Transverse colon (tissue), 4 donors: ENCODE measurements around the gene UBASH3A. TPM values are rescaled to one million over a fixed set of nuclear protein-coding genes. Genes with fewer than 3 reads are reported as not detected.

Experiments
- DNase-seq: peaks from one replicate; pipeline ENCODE4 v3.0.0-alpha.2; 2019
- H3K27ac ChIP-seq, 4 donors: fragments of 200-600 bp; sonication (generic); 2 replicates each; pipeline ENCODE4 v1.5.1; 2016 to 2018; ENCODE audit warnings: inconsistent platforms in 4 of 4
- H3K27me3 ChIP-seq: fragments of 200-600 bp; sonication (generic); 2 replicates; pipeline ENCODE4 v1.5.1; 2017; ENCODE audit warnings: inconsistent platforms
- H3K36me3 ChIP-seq, 4 donors: fragments of 200-600 bp; sonication (generic); 2 replicates each; pipeline ENCODE4 v1.5.1; 2017 to 2019; ENCODE audit warnings: inconsistent platforms in 4 of 4
- H3K4me1 ChIP-seq, 4 donors: fragments of 200-600 bp; sonication (generic); 2 replicates each; pipeline ENCODE4 v1.5.1; 2017 to 2020; ENCODE audit warnings: inconsistent platforms in 4 of 4
- H3K4me3 ChIP-seq, 4 donors: fragments of 200-600 bp; sonication (generic); 1 replicate in 1 of 4; 2 replicates in 3 of 4; pipeline versions ENCODE4 v1.5.1 to v1.6.1; 2017 to 2019; ENCODE audit warnings: inconsistent platforms in 4 of 4
- H3K9me3 ChIP-seq, 2 donors: fragments of 200-600 bp; sonication (generic); 2 replicates each; pipeline ENCODE4 v1.5.1; 2017 to 2019; ENCODE audit warnings: inconsistent platforms in 2 of 2
- EP300 ChIP-seq: sonication (generic); formaldehyde crosslinking; IDR thresholded peaks from one replicate; pipeline ENCODE4 v1.6.1; 2017; ENCODE audit warnings: antibody characterized with exemption, low read depth
- POLR2A ChIP-seq: fragments of 450-650 bp; IDR thresholded peaks from one replicate; pipeline ENCODE4 v1.6.1; 2016; ENCODE audit warnings: antibody characterized with exemption, mild to moderate bottlenecking, moderate library complexity
- POLR2AphosphoS5 ChIP-seq, 3 donors: sonication (generic); formaldehyde crosslinking; IDR thresholded peaks; one replicate each; pipeline ENCODE4 v1.6.1; 2016; ENCODE audit warnings: antibody characterized with exemption in 3 of 3
- WGBS, 2 donors: methylation state at CpG; one replicate each; pipeline ENCODE4 v1.1.5; 2018; ENCODE audit warnings: low coverage in 1 of 2; 5-methylcytosine and 5-hydroxymethylcytosine counted together
- in situ Hi-C, 4 donors: fragments of 200-750 bp; cut with MboI; loops; one replicate each; pipeline versions ENCODE4 v1.15.0 to v1.15.1; 2017; ENCODE audit warnings: low sequenced_read_pairs in 3 of 4, low pct_ligation_motif_present in 1 of 4, low pct_unique_long_range_greater_than_20kb in 1 of 4
- intact Hi-C: fragments of 100-400 bp; cut with DNase I; formaldehyde crosslinking; loops from one replicate; pipeline ENCODE4 v1.15.1; 2023; ENCODE audit warnings: low total_unique reads
- total RNA-seq, 4 donors: library from RNA; depleted of rRNA; stranded (reverse); fragments of >200 nt; gene quantifications; one replicate each; pipeline ENCODE4 v1.1.0, GENCODE V29; 2016
- TF ChIP-seq, protein P1 (sequence below), 5 experiments: fragments of 200-600 bp in 3 of 5; fragments of 450-650 bp in 2 of 5; sonication (generic) in 3 of 5; IDR thresholded peaks; 1 replicate in 2 of 5; 2 replicates in 3 of 5; pipeline ENCODE4 v1.5.1; 2016 to 2017; ENCODE audit warnings: antibody characterized with exemption in 5 of 5, inconsistent platforms in 3 of 5, mild to moderate bottlenecking in 2 of 5, moderate library complexity in 1 of 5

UBASH3A gene
- total RNA-seq, 4 donors from 2014 or later, result 0.37 to 3.0 (median 0.82) TPM; not detected in 1

DNA sequence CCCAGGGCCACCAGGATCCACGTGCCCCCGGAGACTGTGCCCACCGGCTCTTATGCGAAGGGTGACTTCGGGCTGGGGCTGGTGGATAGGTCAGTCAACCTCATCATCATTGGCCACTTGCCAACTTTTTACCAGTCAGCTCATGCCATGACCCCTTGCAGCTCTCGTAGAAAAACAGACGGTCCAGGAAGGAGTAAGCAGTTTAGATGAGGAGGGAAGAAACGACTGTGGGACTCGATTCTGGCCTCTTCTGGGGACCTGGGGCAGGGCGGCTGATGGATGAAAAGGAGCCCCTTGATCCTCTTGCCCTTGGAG is 41.0 kb downstream of the UBASH3A start:
- WGBS, 2 donors, result 47 to 79% methylated on average over 2 to 10 of the region's 10 CpGs
- no peak for DNase-seq
- in situ Hi-C loops, result loop anchor here in 3 of 4 donors (10.0 kb wide), 3 partner anchors 60 to 300 kb away; no protein-coding TSS in a partner anchor

DNA sequence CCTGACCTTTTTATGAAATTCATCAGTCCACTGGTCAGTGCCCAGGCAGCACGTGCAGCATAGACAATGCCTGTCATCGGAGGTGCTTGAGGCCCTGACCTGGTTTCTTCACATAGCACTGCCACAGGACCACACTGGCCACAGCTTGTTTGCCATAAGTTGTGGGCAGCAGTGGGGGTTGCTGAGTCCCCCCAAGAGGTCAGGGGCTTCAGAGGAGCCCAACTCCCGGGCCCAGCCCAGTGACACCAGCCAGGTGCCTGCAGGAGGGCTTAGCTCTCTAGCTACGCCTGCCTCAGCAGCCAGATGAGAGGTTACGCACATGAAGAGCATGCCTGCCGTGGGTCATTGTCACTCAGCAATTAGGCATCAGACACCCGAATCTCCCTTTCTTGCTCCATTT is 41.6 kb downstream of the UBASH3A start:
- 89% methylated on average over 7 of the region's 7 CpGs; no CpG with 5 or more reads in 1 of the 2 donors for WGBS, 2 donors
- peaks cover 0 to 6% (median 2%) of the 10 kb centered on the region in 4 donors for H3K4me1 ChIP-seq
- H3K9me3 ChIP-seq, result no peaks in the 10 kb centered on the region
- intact Hi-C loops, result no loop called here
- H3K27ac ChIP-seq, result no peak overlapping the region
- H3K27me3 ChIP-seq, result no peaks in the 10 kb centered on the region
- H3K36me3 ChIP-seq, result no peaks in the 10 kb centered on the region
- no peak overlapping the region for H3K4me3 ChIP-seq
- DNase-seq, result no peak
- in situ Hi-C loops, result loop anchor here in 3 of 4 donors (10.0 kb wide), 3 partner anchors 61 to 301 kb away; no protein-coding TSS in a partner anchor
- TF ChIP-seq, protein P1, sequence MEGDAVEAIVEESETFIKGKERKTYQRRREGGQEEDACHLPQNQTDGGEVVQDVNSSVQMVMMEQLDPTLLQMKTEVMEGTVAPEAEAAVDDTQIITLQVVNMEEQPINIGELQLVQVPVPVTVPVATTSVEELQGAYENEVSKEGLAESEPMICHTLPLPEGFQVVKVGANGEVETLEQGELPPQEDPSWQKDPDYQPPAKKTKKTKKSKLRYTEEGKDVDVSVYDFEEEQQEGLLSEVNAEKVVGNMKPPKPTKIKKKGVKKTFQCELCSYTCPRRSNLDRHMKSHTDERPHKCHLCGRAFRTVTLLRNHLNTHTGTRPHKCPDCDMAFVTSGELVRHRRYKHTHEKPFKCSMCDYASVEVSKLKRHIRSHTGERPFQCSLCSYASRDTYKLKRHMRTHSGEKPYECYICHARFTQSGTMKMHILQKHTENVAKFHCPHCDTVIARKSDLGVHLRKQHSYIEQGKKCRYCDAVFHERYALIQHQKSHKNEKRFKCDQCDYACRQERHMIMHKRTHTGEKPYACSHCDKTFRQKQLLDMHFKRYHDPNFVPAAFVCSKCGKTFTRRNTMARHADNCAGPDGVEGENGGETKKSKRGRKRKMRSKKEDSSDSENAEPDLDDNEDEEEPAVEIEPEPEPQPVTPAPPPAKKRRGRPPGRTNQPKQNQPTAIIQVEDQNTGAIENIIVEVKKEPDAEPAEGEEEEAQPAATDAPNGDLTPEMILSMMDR (IDR thresholded peaks at IDR 0.05), result no peak
- TF ChIP-seq POLR2AphosphoS5 (IDR thresholded peaks at IDR 0.05) (no peak), EP300 (no peak), POLR2A (no peak)

More for the DNA sequence above, 41.0 kb downstream of the UBASH3A start:
- Histone ChIP-seq H3K27ac (no peak overlapping the region), H3K27me3 (no peaks in the 10 kb centered on the region), H3K36me3 (no peaks in the 10 kb centered on the region), H3K9me3 (no peaks in the 10 kb centered on the region), H3K4me1 (peaks cover 0 to under 1% (median 0%) of the 10 kb centered on the region in 4 donors), H3K4me3 (no peak overlapping the region)
- intact Hi-C loops, result no loop called here
- TF ChIP-seq, protein P1 (IDR thresholded peaks at IDR 0.05), result no peak
- TF ChIP-seq POLR2AphosphoS5 (IDR thresholded peaks at IDR 0.05), result no peak
- TF ChIP-seq POLR2A, result no peak
- no peak for TF ChIP-seq EP300

DNA sequence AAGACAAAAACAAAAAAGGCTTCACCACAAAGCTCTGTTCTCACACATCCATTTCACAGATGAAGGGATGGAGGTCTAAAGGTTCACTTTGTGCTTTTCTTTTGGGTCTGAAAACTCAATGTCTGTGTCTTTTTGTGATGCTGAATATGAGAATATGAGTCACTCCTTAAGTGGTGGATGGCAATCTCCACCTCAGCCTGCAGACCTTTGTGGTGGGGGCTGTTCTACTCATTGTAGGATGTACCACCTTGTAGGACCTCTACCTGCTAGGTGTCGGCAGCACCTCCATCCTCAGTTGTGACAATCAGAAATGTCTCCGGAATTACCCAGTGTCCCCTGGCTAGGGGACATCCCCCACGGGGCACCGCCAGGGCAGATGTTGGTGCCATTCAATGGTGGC is 42.8 kb downstream of the UBASH3A start:
- intact Hi-C loops (no loop called here), in situ Hi-C loops (loop anchor here in 3 of 4 donors (10.0 kb wide), 3 partner anchors 62 to 302 kb away; no protein-coding TSS in a partner anchor)
- Histone ChIP-seq H3K27ac (no peak overlapping the region), H3K4me3 (no peak overlapping the region), H3K36me3 (no peaks in the 10 kb centered on the region), H3K4me1 (peaks cover 0 to 7% (median 5%) of the 10 kb centered on the region in 4 donors), H3K9me3 (no peaks in the 10 kb centered on the region), H3K27me3 (no peaks in the 10 kb centered on the region)
- DNase-seq, result no peak
- WGBS, 2 donors, result 87% methylated on average over 4 of the region's 4 CpGs; no CpG with 5 or more reads in 1 of the 2 donors
- TF ChIP-seq POLR2AphosphoS5 (IDR thresholded peaks at IDR 0.05) (no peak), EP300 (no peak), POLR2A (no peak)
- TF ChIP-seq, protein P1 (IDR thresholded peaks at IDR 0.05), result no peak

DNA sequence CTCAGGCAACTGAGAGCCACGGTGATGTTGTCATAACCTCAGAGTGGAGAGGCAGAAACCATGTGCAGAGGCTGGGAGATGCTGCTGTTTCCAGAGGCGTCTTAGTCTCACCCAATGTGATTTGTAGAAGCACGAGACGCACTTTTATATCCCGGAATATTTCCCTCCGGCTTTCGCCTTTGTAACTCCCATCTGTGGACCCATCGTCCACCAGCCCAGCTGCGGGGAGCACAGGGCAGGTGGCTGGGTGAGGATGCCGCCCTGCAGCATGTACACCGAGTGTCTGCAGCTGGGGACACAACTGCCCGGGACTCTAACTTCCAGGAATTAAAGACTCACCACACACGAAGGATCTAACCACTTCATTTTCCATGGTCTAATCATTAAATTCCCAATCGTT is 43.5 kb downstream of the UBASH3A start:
- in situ Hi-C loops, result loop anchor here in 3 of 4 donors (10.0 kb wide), 3 partner anchors 62 to 302 kb away; no protein-coding TSS in a partner anchor
- intact Hi-C loops, result no loop called here
- DNase-seq, result no peak
- H3K27ac ChIP-seq, result no peak overlapping the region
- no peaks in the 10 kb centered on the region for H3K27me3 ChIP-seq
- 20 to 81% methylated on average over 1 to 14 of the region's 14 CpGs for WGBS, 2 donors
- H3K36me3 ChIP-seq, result no peaks in the 10 kb centered on the region
- H3K4me3 ChIP-seq, result no peak overlapping the region
- TF ChIP-seq POLR2AphosphoS5 (IDR thresholded peaks at IDR 0.05), result no peak
- TF ChIP-seq, protein P1 (IDR thresholded peaks at IDR 0.05), result no peak
- TF ChIP-seq POLR2A, result no peak
- no peak for TF ChIP-seq EP300
- H3K4me1 ChIP-seq, result peaks cover 0 to 7% (median 5%) of the 10 kb centered on the region in 4 donors
- no peaks in the 10 kb centered on the region for H3K9me3 ChIP-seq
